Endothelial cell of umbilical vein (primary cell): ENCODE results near the gene C11orf58. TPM values are rescaled to one million over a fixed set of nuclear protein-coding genes. Genes with fewer than 3 reads are reported as not detected.

ENCODE experiments used
- BruUV-seq: library from RNA; stranded (reverse); fragments of 400-500 nt; replicated peaks from 2 replicates; lab custom pipeline; 2021; lab: Mats Ljungman, UMichigan
- CTCF ChIA-PET: fragments of 300-600, 350-600 bp; sonication (Branson Sonifier 250); formaldehyde crosslinking; loops from one replicate; lab custom pipeline; 2021; ENCODE audit warnings: antibody characterized with exemption, inconsistent platforms; lab: Charles Lee
- POLR2A ChIA-PET: fragments of 300-600, 350-600 bp; sonication (Branson Sonifier 250); formaldehyde crosslinking; loops from one replicate; lab custom pipeline; 2021; ENCODE audit warnings: antibody characterized with exemption, inconsistent platforms; lab: Charles Lee
- DNase-seq: peaks from one replicate; pipeline ENCODE4 v3.0.0-alpha.2; 2011; ENCODE audit warnings: low read depth, low spot score
- FAIRE-seq: peaks from 2 replicates; lab custom pipeline; 2011; peaks lifted over from hg19 to GRCh38; lab: Jason Lieb, UNC
- H2AFZ ChIP-seq: 2 replicates; pipeline ENCODE4 v1.6.0; 2012; ENCODE audit warnings: low read depth, low read length, control low read depth, inconsistent platforms
- H3K27ac ChIP-seq: 2 replicates; pipeline ENCODE4 v1.5.1; 2011; ENCODE audit warnings: low read depth, mild to moderate bottlenecking, control low read depth, low read length, moderate library complexity; ENCODE audit not compliant: insufficient read depth
- H3K27me3 ChIP-seq, 2 experiments: 2 replicates each; pipeline versions ENCODE4 v1.6.0 to v1.6.1; 2011; ENCODE audit warnings: low read length in 2 of 2, mixed read lengths in 1 of 2; ENCODE audit not compliant: control insufficient read depth in 2 of 2, insufficient read depth in 2 of 2
- H3K36me3 ChIP-seq, 2 experiments: 2 replicates in 1 of 2; 3 replicates in 1 of 2; pipeline ENCODE4 v1.5.1; 2011; ENCODE audit warnings: low read length in 2 of 2, mild to moderate bottlenecking in 1 of 2, moderate library complexity in 1 of 2; ENCODE audit not compliant: control insufficient read depth in 2 of 2, insufficient read depth in 2 of 2; ENCODE audit errors: extremely low read depth in 1 of 2
- H3K4me1 ChIP-seq: 3 replicates; pipeline ENCODE4 v1.5.1; 2011; ENCODE audit warnings: mild to moderate bottlenecking, low read length; ENCODE audit not compliant: control insufficient read depth, insufficient read depth; ENCODE audit errors: extremely low read depth
- H3K4me2 ChIP-seq: 2 replicates; pipeline ENCODE4 v1.6.1; 2011; ENCODE audit warnings: low read length, control low read depth, mixed read lengths; ENCODE audit not compliant: insufficient read depth
- H3K4me3 ChIP-seq, 3 experiments: fragments of 200-600 bp in 1 of 3; sonication (generic), shearing (Covaris generic) in 1 of 3; replicated peaks in 1 of 3; 2 replicates each; pipeline ENCODE4 v1.5.1; 2011 to 2016; ENCODE audit warnings: control low read depth in 3 of 3, low read length in 3 of 3, mild to moderate bottlenecking in 2 of 3, inconsistent platforms in 1 of 3, low read depth in 1 of 3, moderate library complexity in 1 of 3; ENCODE audit not compliant: insufficient read depth in 1 of 3
- H3K79me2 ChIP-seq: 2 replicates; pipeline ENCODE4 v1.6.0; 2012; ENCODE audit warnings: low read length, inconsistent platforms; ENCODE audit not compliant: control insufficient read depth, insufficient read depth
- H3K9ac ChIP-seq: replicated peaks from 2 replicates; pipeline ENCODE3; 2011; ENCODE audit warnings: low read length, control low read depth; ENCODE audit not compliant: insufficient read depth; ENCODE audit errors: extremely low read depth
- H3K9me1 ChIP-seq: replicated peaks from 3 replicates; pipeline ENCODE4 v1.6.0; 2011; ENCODE audit warnings: mild to moderate bottlenecking, low read length; ENCODE audit not compliant: control insufficient read depth, insufficient read depth; ENCODE audit errors: extremely low read depth
- H3K9me3 ChIP-seq: replicated peaks from 2 replicates; pipeline ENCODE4 v1.5.1; 2012; ENCODE audit warnings: low read length, inconsistent platforms; ENCODE audit not compliant: control insufficient read depth, insufficient read depth
- H4K20me1 ChIP-seq: replicated peaks from 2 replicates; pipeline ENCODE3; 2011; ENCODE audit warnings: mild to moderate bottlenecking, low read length; ENCODE audit not compliant: control insufficient read depth, insufficient read depth; ENCODE audit errors: extremely low read depth
- CTCF ChIP-seq, 2 donors: IDR thresholded peaks; 1 replicate in 1 of 2; 2 replicates in 1 of 2; pipeline ENCODE4 v1.5.1; 2011; ENCODE audit warnings: low read length in 2 of 2, mild to moderate bottlenecking in 2 of 2, moderate library complexity in 2 of 2, control low read depth in 1 of 2, inconsistent platforms in 1 of 2, low read depth in 1 of 2; ENCODE audit not compliant: insufficient read depth in 1 of 2; ENCODE audit errors: extremely low read depth in 1 of 2
- EZH2 ChIP-seq: IDR thresholded peaks from 2 replicates; pipeline ENCODE4 v1.6.1; 2012; ENCODE audit warnings: borderline replicate concordance, low read depth, mild to moderate bottlenecking, moderate library complexity, low read length, inconsistent platforms; ENCODE audit not compliant: severe bottlenecking
- FOS ChIP-seq: IDR thresholded peaks from 2 replicates; pipeline ENCODE4 v1.6.1; 2011; ENCODE audit warnings: mild to moderate bottlenecking, low read length, moderate library complexity, borderline replicate concordance; ENCODE audit not compliant: insufficient read depth
- GATA2 ChIP-seq: IDR thresholded peaks from 2 replicates; pipeline ENCODE4 v1.7.0; 2011; ENCODE audit warnings: low read depth, mild to moderate bottlenecking, moderate library complexity, mixed read lengths, low read length; ENCODE audit not compliant: insufficient read length, insufficient read depth
- JUN ChIP-seq: IDR thresholded peaks from 2 replicates; pipeline ENCODE4 v1.6.1; 2011; ENCODE audit warnings: borderline replicate concordance, low read depth; ENCODE audit not compliant: insufficient read length, insufficient read depth
- MAX ChIP-seq: IDR thresholded peaks from 2 replicates; pipeline ENCODE4 v1.6.1; 2011; ENCODE audit not compliant: insufficient read depth, insufficient read length
- MYC ChIP-seq: IDR thresholded peaks from one replicate; pipeline ENCODE4 v1.6.1; 2011; ENCODE audit warnings: mild to moderate bottlenecking, low read depth, low read length
- POLR2A ChIP-seq: IDR thresholded peaks from 2 replicates; pipeline ENCODE4 v1.6.1; 2012; ENCODE audit warnings: low read depth, mild to moderate bottlenecking, control low read depth, low read length
- POLR2AphosphoS5 ChIP-seq: IDR thresholded peaks from 2 replicates; pipeline ENCODE4 v1.6.1; 2012; ENCODE audit warnings: low read depth, mild to moderate bottlenecking, control low read depth, low read length, moderate library complexity; ENCODE audit not compliant: insufficient read depth
- dilution Hi-C: fragments of 300-500 bp; cut with MboI; formaldehyde crosslinking; loops from one replicate; pipeline ENCODE4 v1.15.0; 2019; ENCODE audit warnings: low sequenced_read_pairs; ENCODE audit not compliant: extremely low pct_ligation_motif_present
- intact Hi-C: fragments of 100-400 bp; cut with micrococcal nuclease; formaldehyde crosslinking; loops from one replicate; pipeline ENCODE4 v1.10.0; 2022
- polyA plus RNA-seq, 4 experiments: library from polyadenylated mRNA; depleted of rRNA in 3 of 4; stranded (reverse) in 3 of 4; unstranded in 1 of 4; fragments of >200 nt; gene quantifications; 2 replicates each; pipeline versions ENCODE4 v1.2.1 to v1.2.3, GENCODE V29; 2011 to 2012; ENCODE audit warnings: missing spikeins in 1 of 4
- total RNA-seq: library from RNA; stranded (reverse); gene quantifications from 2 replicates; pipeline ENCODE4 v1.2.3, GENCODE V29; 2021

Gene C11orf58
- total and polyA plus RNA-seq, 2 donors (not counting 3 experiments of a cell fraction or from before 2014, with no cell fraction given): 88.4 to 150 TPM

- no peaks in the 10 kb centered on the region for H4K20me1 ChIP-seq
- H3K4me1 ChIP-seq: peaks cover 25% of the 10 kb centered on the region
- ChIA-PET CTCF (interaction anchor here (0.9 kb wide), 1 partner anchor 17 kb away, joined by 5 read pairs; no protein-coding TSS in a partner anchor), POLR2A (no interaction called here)
- intact Hi-C loops (loop anchor here (5.0 kb wide), 1 partner anchor 558 kb away; the partner anchor contains the start of gene NCR3LG1), dilution Hi-C loops (no loop called here)
- H3K4me2 ChIP-seq: no peak overlapping the region
- H3K4me3 ChIP-seq: no peak overlapping the region
- H3K27me3 ChIP-seq: no peaks in the 10 kb centered on the region
- H2AFZ ChIP-seq: no peak overlapping the region
- H3K36me3 ChIP-seq: no peaks in the 10 kb centered on the region
- FAIRE-seq (no peak), DNase-seq (no peak)
- H3K79me2 ChIP-seq: no peaks in the 10 kb centered on the region
- H3K27ac ChIP-seq: no peak overlapping the region
- H3K9me1 ChIP-seq: no peaks in the 10 kb centered on the region
- no peak overlapping the region for H3K9ac ChIP-seq
- TF ChIP-seq POLR2AphosphoS5 (no peak), POLR2A (no peak), JUN (no peak), FOS (no peak), MYC (no peak), GATA2 (no peak), EZH2 (no peak), MAX (no peak), CTCF (IDR thresholded peaks at IDR 0.05; ENCODE audit: extremely low read depth in 1 of 2, insufficient read depth in 1 of 2, low read depth in 1 of 2, low read length in 2 of 2) (no peak)
- H3K9me3 ChIP-seq: no peaks in the 10 kb centered on the region
- BruUV-seq: no TSS peak
Measured at GRCh38 chr11:16794047-16794818, 55.8 kb downstream of the C11orf58 start.
